IPS-20b (cell line): Measurements from ENCODE around the gene DNAJC8.
A peak's percentile ranks its signal among the peaks of the same experiment; 100 is the strongest.

ENCODE experiments used
- H3K27ac ChIP-seq: one replicate; pipeline ENCODE4 v1.5.1; 2013; ENCODE audit warnings: low read length
- H3K27me3 ChIP-seq: 2 replicates; pipeline ENCODE4 v1.6.1; 2013; ENCODE audit warnings: mild to moderate bottlenecking, low read length, inconsistent platforms; ENCODE audit not compliant: insufficient read depth
- H3K36me3 ChIP-seq: 2 replicates; pipeline ENCODE4 v1.6.1; 2013; ENCODE audit warnings: low read depth, mild to moderate bottlenecking, inconsistent platforms, low read length, moderate library complexity; ENCODE audit not compliant: insufficient read depth
- H3K4me1 ChIP-seq: 2 replicates; pipeline ENCODE4 v1.6.1; 2013; ENCODE audit warnings: mild to moderate bottlenecking, control low read depth, inconsistent platforms, low read length, moderate library complexity; ENCODE audit not compliant: insufficient read depth
- H3K4me3 ChIP-seq: 2 replicates; pipeline ENCODE4 v1.5.1; 2013; ENCODE audit warnings: mild to moderate bottlenecking, low read length, inconsistent platforms
- H3K9ac ChIP-seq: 2 replicates; pipeline ENCODE4 v1.6.1; 2013; ENCODE audit warnings: low read depth, mild to moderate bottlenecking, inconsistent platforms, low read length, moderate library complexity
- H3K9me3 ChIP-seq: 2 replicates; pipeline ENCODE4 v1.6.1; 2013; ENCODE audit warnings: mild to moderate bottlenecking, low read depth, low read length, inconsistent platforms; ENCODE audit not compliant: insufficient read depth

DNAJC8 gene

DNA sequence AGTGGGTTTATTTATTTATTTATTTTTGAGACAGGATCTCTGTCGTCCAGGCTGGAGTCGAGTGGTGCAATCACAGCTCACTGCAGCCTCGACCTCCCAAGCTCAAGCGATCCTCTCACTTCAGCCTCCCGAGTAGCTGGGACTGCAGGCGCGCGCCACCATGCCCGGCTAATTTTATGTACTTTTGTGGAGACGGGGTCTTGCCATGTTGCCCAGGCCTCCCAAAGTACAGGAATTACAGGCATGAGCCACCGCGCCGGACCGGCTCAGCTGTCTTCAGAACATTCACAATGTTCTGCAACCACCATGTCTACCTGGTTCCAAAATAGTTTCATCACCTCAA, 406 bp upstream of the DNAJC8 start:
- peaks cover 8% of the 10 kb centered on the region; the same call in 1 of the 2 replicates for H3K4me1 ChIP-seq
- H3K4me3 ChIP-seq, result peak overlapping the region; percentile 94; the same call in 1 of the 2 replicates
- H3K27me3 ChIP-seq, result no peaks in the 10 kb centered on the region
- no peak overlapping the region for H3K9ac ChIP-seq
- H3K27ac ChIP-seq, result no peak overlapping the region
- no peaks in the 10 kb centered on the region for H3K9me3 ChIP-seq
- H3K36me3 ChIP-seq, result peaks cover 33% of the 10 kb centered on the region

DNA sequence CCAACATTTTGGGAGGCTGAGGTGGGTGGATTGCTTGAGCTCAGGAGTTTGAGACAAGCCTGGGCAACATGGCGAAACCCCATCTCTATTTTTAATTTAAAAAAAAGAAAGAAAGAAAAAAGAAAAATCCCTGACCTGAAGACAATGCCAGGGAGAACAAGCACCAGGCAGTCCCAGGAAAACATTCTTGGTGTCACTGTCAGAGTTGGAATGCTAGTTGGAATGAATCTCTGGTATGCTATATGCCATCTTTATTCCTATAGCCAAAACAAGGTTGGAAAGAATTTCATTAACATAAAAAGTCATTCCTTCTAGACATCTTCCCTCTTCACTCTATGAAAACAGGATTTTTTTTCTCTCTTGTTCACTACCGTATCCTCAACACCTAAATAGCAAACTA, 2.8 kb downstream of the DNAJC8 start:
- no peaks in the 10 kb centered on the region for H3K9me3 ChIP-seq
- H3K4me3 ChIP-seq, result no peak overlapping the region
- H3K36me3 ChIP-seq, result peaks cover 57% of the 10 kb centered on the region
- no peaks in the 10 kb centered on the region for H3K27me3 ChIP-seq
- no peak overlapping the region for H3K27ac ChIP-seq
- no peak overlapping the region for H3K9ac ChIP-seq
- H3K4me1 ChIP-seq, result no peaks in the 10 kb centered on the region

DNA sequence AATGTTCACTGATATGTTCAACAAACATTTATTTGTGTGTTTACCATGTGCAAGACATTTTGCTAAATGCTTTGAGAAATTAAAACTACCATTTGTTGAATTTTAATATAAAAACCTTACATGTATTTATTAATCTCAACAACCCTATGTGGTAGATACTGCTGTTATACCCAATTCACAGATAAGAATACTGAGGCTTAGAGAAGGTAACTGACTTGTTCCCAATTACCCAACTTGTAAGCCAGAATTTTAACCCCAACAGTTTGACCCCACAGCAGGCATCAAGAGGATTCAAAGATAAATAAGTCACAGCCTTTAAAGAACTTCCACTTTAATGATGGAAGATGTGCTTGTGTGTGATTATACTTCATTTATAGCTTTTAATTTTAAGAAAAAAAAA, 3.7 kb downstream of the DNAJC8 start:
- Histone ChIP-seq H3K36me3 (peaks cover 64% of the 10 kb centered on the region), H3K4me3 (no peak overlapping the region), H3K9ac (no peak overlapping the region), H3K4me1 (no peaks in the 10 kb centered on the region), H3K27ac (no peak overlapping the region), H3K9me3 (no peaks in the 10 kb centered on the region), H3K27me3 (no peaks in the 10 kb centered on the region)

DNA sequence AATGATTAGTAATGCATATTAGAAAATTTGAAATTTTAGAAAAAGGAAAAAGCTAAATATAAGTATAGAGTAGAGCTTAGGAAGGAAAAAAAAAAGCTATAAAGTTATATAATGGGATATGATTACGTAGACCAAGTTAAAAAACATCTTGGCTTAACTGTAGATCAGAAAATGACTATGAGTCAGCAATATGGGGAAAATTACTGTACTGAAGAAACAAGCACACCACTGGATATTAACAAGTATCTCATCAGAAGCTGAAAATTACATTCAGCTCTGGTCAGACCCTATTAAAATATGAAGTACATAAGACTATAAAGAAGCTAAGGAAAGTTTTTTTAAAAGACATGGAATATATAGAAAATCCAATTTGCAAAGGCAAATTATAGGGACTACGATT, 19.5 kb downstream of the DNAJC8 start:
- peaks cover 5% of the 10 kb centered on the region; the same call in 1 of the 2 replicates for H3K4me1 ChIP-seq
- H3K9ac ChIP-seq, result no peak overlapping the region
- H3K9me3 ChIP-seq, result no peaks in the 10 kb centered on the region
- H3K4me3 ChIP-seq, result no peak overlapping the region
- H3K36me3 ChIP-seq, result peaks cover 56% of the 10 kb centered on the region
- H3K27me3 ChIP-seq, result no peaks in the 10 kb centered on the region
- no peak overlapping the region for H3K27ac ChIP-seq

DNA sequence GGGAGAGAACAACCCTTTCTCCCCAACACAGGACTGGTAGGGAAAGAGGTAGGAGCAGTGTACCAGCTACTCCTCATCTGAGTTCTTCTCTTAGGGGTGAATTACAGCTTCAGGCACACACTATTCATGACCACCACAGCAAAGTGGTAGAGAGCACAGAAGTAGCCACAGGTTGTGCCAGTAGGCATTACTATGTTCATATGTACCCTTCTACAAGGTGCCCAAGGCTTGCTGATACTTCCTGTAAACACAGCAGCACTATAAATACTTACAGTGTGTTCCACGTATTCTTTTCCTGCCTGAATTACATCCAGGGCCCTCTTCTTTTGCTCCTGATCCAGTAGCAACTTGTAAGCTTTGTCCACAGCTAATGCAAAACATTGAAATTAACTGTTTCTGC, 23.1 kb downstream of the DNAJC8 start:
- Histone ChIP-seq H3K9me3 (no peaks in the 10 kb centered on the region), H3K36me3 (peaks cover 78% of the 10 kb centered on the region), H3K4me1 (peaks cover 5% of the 10 kb centered on the region; the same call in 1 of the 2 replicates), H3K27me3 (no peaks in the 10 kb centered on the region), H3K27ac (no peak overlapping the region), H3K4me3 (no peak overlapping the region), H3K9ac (no peak overlapping the region)

DNA sequence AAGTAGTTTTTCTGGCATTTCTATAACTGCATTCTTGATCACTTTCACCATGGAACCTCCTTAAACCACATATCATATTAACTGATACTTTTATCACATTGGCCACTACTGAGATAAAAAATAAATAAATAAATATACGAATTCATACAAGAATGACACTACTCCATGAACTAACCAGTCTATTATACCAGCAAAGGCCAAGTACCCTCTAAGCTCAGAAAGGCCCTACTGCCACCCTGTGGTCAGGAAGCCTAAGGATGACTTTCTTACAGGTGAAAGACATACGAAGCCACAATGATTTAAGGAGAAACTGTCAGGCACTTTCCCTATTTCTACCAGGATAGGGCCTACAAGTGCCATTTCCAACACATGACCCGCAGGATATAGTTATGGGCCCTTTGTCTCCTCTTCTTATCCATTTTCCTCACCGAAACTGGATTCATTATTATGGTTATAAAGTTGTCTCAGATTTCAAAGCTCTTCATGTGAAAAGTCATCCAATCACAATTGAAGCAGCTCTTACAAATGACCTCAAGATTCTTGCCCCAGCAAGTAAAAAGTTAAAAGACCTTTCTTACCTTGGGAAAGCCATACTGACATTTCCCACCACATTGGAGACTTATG, 23.9 kb downstream of the DNAJC8 start:
- no peak overlapping the region for H3K4me3 ChIP-seq
- peaks cover 78% of the 10 kb centered on the region for H3K36me3 ChIP-seq
- H3K9me3 ChIP-seq, result no peaks in the 10 kb centered on the region

DNA sequence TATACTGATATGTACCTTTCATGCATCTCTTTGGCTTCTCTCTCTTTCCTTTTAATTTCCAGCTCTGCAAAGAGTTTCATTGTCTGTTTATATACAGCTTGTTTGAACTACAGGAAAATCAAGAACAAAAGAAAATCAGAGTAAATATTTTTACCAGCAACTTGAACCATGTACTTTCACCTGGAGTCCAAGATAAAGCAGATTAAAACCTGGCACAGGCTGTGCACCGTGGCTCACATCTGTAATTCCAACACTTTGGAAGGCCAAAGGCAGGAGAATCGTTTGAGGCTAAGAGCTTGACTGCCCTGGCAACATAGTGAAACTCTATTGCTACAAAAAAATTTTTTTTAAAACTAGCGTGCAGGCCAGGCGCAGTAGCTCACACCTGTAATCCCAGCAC, 27.6 kb downstream of the DNAJC8 start:
- Histone ChIP-seq H3K36me3 (peaks cover 80% of the 10 kb centered on the region), H3K4me1 (peaks cover 5% of the 10 kb centered on the region; the same call in 1 of the 2 replicates), H3K27ac (no peak overlapping the region), H3K9me3 (no peaks in the 10 kb centered on the region), H3K9ac (no peak overlapping the region), H3K27me3 (no peaks in the 10 kb centered on the region), H3K4me3 (no peak overlapping the region)

More for the DNA sequence above, 23.9 kb downstream of the DNAJC8 start:
- Histone ChIP-seq H3K4me1 (peaks cover 5% of the 10 kb centered on the region; the same call in 1 of the 2 replicates), H3K27ac (no peak overlapping the region), H3K9ac (no peak overlapping the region), H3K27me3 (no peaks in the 10 kb centered on the region)

DNA sequence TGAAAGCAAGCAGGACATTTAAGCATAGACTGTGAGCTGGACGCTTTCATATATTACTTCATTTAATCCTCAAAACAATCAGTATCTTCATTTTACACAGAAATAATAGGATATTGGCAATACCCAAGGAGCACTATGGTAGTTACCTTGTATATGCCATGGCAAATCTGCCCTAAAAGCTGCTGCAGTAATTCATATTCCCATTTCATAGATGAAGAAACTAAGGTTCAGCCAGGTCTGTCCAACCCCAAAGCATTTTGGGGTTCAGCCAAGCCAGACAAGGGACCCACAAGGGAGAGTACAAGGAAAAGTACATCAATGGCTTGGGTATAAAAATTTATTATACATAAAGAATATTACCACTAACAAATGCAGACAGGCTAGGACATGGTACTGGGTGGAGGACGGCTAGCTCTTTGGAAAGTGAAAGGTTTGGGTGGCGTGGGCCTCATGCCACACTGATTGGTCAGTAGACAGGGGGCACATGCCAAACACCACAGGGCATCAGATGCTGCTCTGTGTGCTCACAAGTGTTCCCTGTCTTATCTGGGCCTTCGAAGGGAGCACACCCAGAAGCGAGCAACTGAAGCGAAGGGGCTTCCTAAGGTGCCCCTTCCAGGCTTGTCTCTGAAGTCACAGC, 32.5 kb downstream of the DNAJC8 start:
- H3K9ac ChIP-seq, result no peak overlapping the region
- no peaks in the 10 kb centered on the region for H3K27me3 ChIP-seq
- peaks cover 67% of the 10 kb centered on the region for H3K36me3 ChIP-seq
- H3K9me3 ChIP-seq, result no peaks in the 10 kb centered on the region
- no peak overlapping the region for H3K4me3 ChIP-seq
- peaks cover 15% of the 10 kb centered on the region for H3K4me1 ChIP-seq
- no peak overlapping the region for H3K27ac ChIP-seq

DNA sequence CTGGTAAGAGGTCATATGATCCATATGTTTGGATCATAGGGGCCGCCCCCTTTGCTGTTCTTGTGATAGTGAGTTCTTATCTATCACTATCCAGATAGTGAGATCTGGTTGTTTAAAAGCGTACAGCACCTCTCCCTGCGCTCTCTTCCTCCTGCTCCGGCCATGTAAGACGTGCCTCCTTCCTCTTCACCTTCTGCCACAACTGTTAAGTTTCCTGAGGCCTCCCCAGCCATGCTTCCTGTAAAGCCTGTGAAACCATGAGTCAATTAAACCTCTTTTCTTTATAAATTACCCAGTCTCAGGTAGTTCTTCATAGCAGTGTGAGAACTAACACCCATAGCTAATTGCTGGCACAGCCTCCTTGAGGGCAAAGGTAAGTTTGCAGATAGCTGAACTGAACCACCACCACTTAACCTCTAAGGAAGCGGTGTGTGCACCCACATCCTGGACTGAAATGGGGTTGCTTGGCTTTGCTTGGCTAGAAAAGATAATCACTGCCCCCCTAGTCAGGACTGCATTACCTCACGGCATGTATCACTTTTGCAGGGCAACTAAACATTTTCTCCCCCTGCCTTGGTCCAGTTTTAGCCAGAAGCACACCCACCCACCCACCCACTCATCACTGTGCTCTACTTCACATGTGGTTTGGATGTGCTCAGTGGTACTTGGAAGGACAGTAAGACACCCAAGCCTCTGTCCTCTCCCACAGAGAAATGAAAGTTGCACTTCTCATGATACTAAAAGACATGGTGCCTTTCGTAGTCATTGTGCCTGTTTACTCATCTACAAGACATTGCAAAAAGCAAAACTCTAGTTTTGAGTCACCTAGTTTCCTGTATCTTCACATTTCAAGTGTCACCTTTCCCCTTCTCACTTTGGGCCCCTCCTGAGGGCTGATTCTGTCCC, 33.2 kb downstream of the DNAJC8 start:
- Histone ChIP-seq H3K4me3 (no peak overlapping the region), H3K27me3 (no peaks in the 10 kb centered on the region), H3K36me3 (peaks cover 59% of the 10 kb centered on the region), H3K27ac (no peak overlapping the region), H3K9ac (no peak overlapping the region), H3K9me3 (no peaks in the 10 kb centered on the region), H3K4me1 (peaks cover 15% of the 10 kb centered on the region)

DNA sequence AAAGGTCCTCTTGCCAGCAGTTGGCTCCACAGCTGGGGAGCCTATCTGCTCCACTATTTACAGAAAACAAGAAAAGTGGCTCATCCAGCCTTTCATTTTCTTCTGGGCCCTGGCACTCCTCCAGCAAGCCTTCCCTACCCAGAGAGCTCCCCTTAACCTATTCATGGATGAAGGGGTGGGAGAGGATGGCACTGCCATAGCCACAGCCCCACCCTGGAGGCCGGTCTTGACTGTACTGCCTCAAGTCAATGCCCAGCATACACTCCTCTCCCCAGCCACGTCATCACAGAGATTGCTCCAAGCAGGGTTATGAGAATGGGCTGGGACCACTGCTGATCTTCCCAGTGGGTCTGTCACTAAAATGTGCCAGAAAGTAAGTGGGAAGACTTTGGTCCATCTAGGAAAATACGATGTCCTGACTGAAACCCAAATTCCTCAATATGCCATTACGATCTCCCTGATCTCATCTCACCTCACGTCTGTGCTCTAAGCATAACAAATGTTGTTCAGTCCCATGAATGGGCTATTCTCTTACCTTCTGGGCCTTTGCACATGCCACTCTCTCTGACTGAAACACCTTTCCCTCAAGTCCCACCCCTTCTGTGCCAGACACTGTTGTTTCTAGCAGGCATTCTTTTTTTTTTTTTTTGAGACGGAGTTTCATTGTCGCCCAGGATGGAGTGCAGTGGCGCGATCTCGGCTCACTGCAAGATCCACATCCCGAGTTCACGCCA, 35.0 kb downstream of the DNAJC8 start:
- H3K9ac ChIP-seq, result no peak overlapping the region
- peaks cover 17% of the 10 kb centered on the region for H3K4me1 ChIP-seq
- no peaks in the 10 kb centered on the region for H3K27me3 ChIP-seq
- no peak overlapping the region for H3K4me3 ChIP-seq
- peaks cover 42% of the 10 kb centered on the region for H3K36me3 ChIP-seq
- no peaks in the 10 kb centered on the region for H3K9me3 ChIP-seq
- H3K27ac ChIP-seq, result no peak overlapping the region

DNA sequence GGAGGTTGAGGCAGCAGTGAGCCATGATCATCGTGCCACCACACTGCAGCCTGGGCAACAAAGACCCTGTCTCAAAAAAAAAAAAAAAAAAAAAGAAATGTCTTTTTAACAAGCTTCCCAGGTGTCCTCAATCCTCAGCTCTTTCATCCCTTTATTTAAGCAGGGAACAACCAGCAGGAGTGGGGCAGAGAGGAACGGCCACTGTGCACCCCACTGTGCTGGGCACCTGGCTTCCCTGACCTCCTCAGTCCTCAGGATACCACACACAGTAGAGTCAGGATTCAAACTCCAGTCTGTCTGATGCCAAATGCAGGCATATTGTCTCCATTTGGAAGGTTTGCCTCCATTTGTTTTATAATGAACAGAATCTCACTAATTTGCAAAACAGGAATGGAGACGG, 36.5 kb downstream of the DNAJC8 start:
- peaks cover 17% of the 10 kb centered on the region for H3K4me1 ChIP-seq
- peaks cover 34% of the 10 kb centered on the region for H3K36me3 ChIP-seq
- H3K27me3 ChIP-seq, result no peaks in the 10 kb centered on the region
- no peak overlapping the region for H3K9ac ChIP-seq
- peak overlapping the region; percentile 70 for H3K27ac ChIP-seq
- H3K9me3 ChIP-seq, result no peaks in the 10 kb centered on the region
- H3K4me3 ChIP-seq, result peak overlapping the region; percentile 23; the same call in 1 of the 2 replicates
